GM18861 (cell line): ENCODE data around the gene HABP2.

ENCODE experiments used
- ATAC-seq: cut with Tn5 transposase; IDR thresholded peaks from one replicate; pipeline ENCODE4 v1.9.1; 2021; ENCODE audit not compliant: unreplicated experiment

HABP2 gene

DNA sequence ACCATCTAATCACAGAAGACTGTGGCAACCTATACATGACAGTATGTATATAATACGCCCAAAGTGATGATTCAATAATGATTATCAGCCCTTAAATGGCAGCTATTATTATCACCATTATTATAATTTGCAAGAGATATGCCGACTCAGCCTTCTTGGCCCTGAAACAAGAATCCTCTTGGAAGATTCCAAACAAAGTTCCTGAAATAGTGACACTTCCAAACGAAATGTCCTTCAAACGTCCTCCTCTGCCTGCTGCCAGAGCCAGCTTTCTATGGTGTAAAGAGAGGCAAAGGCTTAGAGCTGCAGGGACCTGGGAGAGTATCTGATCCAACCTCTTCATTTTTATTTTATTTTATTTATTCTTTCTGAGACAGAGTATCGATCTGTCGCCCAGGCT, 75.0 kb downstream of the HABP2 start:
- ATAC-seq, result no peak

DNA sequence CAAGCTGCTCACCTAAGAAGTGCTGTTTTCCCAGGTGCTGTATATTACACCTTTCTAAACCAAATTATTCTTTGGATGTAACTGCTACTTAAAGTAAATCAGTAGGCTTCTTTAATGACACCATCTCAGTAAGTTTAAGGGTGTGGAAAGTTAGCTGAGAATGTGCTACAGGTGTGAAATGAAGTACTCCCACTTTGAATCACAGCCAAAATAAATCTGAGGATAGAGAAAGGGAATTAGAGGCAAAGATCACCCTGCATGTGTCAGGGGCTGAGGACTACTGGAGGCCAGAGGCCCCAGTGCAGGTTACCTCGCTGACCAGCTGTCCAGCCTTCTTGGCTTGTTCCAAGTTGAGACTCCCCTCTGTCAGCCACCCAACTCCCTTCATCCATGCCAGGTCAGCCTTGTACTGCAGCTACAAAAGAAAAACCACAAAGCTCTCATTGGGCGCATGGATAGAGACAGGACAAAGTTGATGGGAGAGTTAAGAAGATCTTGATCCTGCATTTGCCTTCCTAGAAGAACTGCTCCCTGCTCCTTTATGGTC, 75.8 kb downstream of the HABP2 start:
- ATAC-seq, result no peak

DNA sequence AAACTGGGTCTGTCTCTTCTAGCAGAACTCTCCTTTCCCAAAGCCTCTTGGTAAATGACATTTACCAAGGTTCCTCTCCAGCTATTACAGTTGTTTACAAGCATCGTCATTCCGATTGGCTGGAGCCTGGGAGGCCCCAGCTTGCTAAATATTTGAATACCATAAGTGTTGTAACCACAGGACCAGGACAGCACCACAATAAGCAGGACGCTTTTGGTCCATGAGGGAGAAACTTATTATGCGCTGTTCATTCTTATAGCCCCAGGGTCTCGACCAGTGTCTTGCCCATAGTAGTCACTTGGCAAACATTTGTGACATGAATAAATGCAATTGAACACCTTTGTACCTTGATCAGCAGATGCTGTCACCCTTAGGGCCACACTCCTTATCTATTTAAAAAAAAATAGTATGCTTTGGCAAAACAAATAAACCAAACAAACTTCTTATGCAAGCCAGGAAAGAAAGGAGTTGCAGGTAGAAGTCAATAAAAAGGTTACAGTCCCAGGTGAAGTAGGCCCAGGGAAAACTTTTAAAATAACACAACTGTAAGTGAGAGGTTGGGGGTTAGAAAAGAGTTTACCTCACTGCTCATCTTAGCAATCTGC, 78.2 kb downstream of the HABP2 start:
- no peak for ATAC-seq

DNA sequence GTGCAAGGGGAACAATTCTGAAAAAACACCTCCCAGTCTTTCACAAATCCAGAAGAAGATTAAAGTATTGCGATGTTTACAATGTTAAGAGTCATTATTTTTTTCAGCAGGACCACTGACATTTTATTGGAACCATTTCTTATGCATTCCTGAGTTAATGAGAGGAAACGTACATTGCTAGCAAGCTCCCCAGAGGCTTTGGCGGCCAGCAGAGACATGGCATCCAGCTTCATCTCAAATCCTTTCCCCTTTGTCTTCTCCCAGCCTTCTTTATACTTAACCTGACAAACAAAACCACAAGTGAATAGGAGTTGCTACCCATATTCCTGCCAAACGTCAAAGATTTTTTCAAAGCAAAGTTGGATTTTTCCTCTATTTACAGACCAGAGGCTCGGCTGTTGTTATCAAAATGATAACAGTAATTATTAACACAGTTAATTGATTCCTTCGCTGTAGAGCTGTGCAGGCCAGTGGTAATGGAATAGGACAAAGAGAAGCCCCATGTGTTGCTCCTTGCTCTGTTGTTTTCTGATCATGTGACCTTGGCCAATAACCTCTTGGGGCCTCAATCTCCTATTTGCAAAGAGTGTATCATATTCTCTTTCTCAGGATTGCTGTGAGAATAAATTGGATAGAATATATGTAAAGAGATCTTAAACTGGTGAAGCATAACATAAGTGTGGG, 79.0 kb downstream of the HABP2 start:
- no peak for ATAC-seq
